ENCODE measurements around the gene GRAMD1A. TPM values are rescaled to one million over a fixed set of nuclear protein-coding genes. Genes with fewer than 3 reads are reported as not detected.
"Not testable (repeated sequence)": the region's sequence is repeated elsewhere in the genome, so short reads cannot be mapped to it uniquely, and the experiment has no call there.

Gene GRAMD1A
- total RNA-seq, 1 donor from 2014 or later = 90.7 TPM

GRCh38 chr19:34964598-34964997 lies 35.5 kb upstream of the GRAMD1A start:
- no peak for DNase-seq
- H3K9me3 ChIP-seq = peaks cover 20% of the 10 kb centered on the region
- H3K4me1 ChIP-seq = peaks cover 11% of the 10 kb centered on the region
- H3K27me3 ChIP-seq (ENCODE audit: low read depth) = no peaks in the 10 kb centered on the region
- no peak overlapping the region for H3K27ac ChIP-seq
- intact Hi-C loops (cut with DNase I) = no loop called here
- TF ChIP-seq CTCF (IDR thresholded peaks at IDR 0.05) = no peak
- H3K36me3 ChIP-seq = peaks cover 13% of the 10 kb centered on the region
- ATAC-seq = no peak
- peak overlapping the region; percentile 99 for H3K4me3 ChIP-seq

- H3K27ac ChIP-seq; H3K36me3 ChIP-seq; H3K27me3 ChIP-seq (ENCODE audit: low read depth); ATAC-seq; DNase-seq; H3K4me3 ChIP-seq; intact Hi-C loops (cut with DNase I): not testable (repeated sequence)
- H3K9me3 ChIP-seq = peaks cover 11% of the 10 kb centered on the region
- peaks cover 11% of the 10 kb centered on the region for H3K4me1 ChIP-seq
Observed at GRCh38 chr19:34965505-34965904, 34.6 kb upstream of the GRAMD1A start.

GRCh38 chr19:34967551-34967950 lies 32.6 kb upstream of the GRAMD1A start:
- Histone ChIP-seq H3K27ac (no peak overlapping the region), H3K4me3 (no peak overlapping the region), H3K9me3 (no peaks in the 10 kb centered on the region), H3K27me3 (ENCODE audit: low read depth) (no peaks in the 10 kb centered on the region), H3K36me3 (no peaks in the 10 kb centered on the region), H3K4me1 (peaks cover 11% of the 10 kb centered on the region)
- ATAC-seq = no peak
- DNase-seq = no peak
- intact Hi-C loops (cut with DNase I) = no loop called here
- no peak for TF ChIP-seq CTCF (IDR thresholded peaks at IDR 0.05)

- no peaks in the 10 kb centered on the region for H3K27me3 ChIP-seq (ENCODE audit: low read depth)
- no peak for TF ChIP-seq CTCF (IDR thresholded peaks at IDR 0.05)
- H3K4me3 ChIP-seq = no peak overlapping the region
- no peaks in the 10 kb centered on the region for H3K9me3 ChIP-seq
- H3K27ac ChIP-seq = no peak overlapping the region
- H3K4me1 ChIP-seq = peaks cover 13% of the 10 kb centered on the region
- no peaks in the 10 kb centered on the region for H3K36me3 ChIP-seq
- no peak for ATAC-seq
- intact Hi-C loops (cut with DNase I) = loop anchor here (5.0 kb wide), 1 partner anchor 43 kb away; no protein-coding TSS in a partner anchor
- peak; percentile 14 for DNase-seq
Observed at GRCh38 chr19:34969721-34970120, 30.4 kb upstream of the GRAMD1A start.

GRCh38 chr19:34970185-34970780 lies 29.8 kb upstream of the GRAMD1A start:
- intact Hi-C loops (cut with DNase I) = loop anchor here (5.0 kb wide), 1 partner anchor 42 kb away; no protein-coding TSS in a partner anchor

GRCh38 chr19:34972163-34972705 lies 27.9 kb upstream of the GRAMD1A start:
- Histone ChIP-seq H3K36me3 (no peaks in the 10 kb centered on the region), H3K9me3 (no peaks in the 10 kb centered on the region), H3K4me3 (no peak overlapping the region), H3K27me3 (ENCODE audit: low read depth) (no peaks in the 10 kb centered on the region), H3K27ac (no peak overlapping the region), H3K4me1 (peaks cover 21% of the 10 kb centered on the region)
- peak; percentile 18 for DNase-seq
- no peak for TF ChIP-seq CTCF (IDR thresholded peaks at IDR 0.05)
- intact Hi-C loops (cut with DNase I) = loop anchor here (5.0 kb wide), 1 partner anchor 40 kb away; no protein-coding TSS in a partner anchor
- no peak for ATAC-seq

More at GRCh38 chr19:34970185-34970780, 29.8 kb upstream of the GRAMD1A start:
- not testable (repeated sequence) for H3K27me3 ChIP-seq (ENCODE audit: low read depth); H3K27ac ChIP-seq; H3K4me3 ChIP-seq; ATAC-seq; H3K9me3 ChIP-seq; H3K36me3 ChIP-seq
- peak; percentile 16 for DNase-seq
- peaks cover 17% of the 10 kb centered on the region for H3K4me1 ChIP-seq
